K562 (cell line): ENCODE data around the gene PLEKHN1. TPM values are rescaled to one million over a fixed set of nuclear protein-coding genes. Genes with fewer than 3 reads are reported as not detected.

Experiments used
- BRD4 ChIP-seq: fragments of 200-600 bp; sonication (generic); IDR thresholded peaks from 2 replicates; pipeline ENCODE4 v1.6.1; 2017; ENCODE audit warnings: inconsistent platforms
- CEBPB ChIP-seq: fragments of 450-650 bp; IDR thresholded peaks from 2 replicates; pipeline ENCODE4 v1.6.1; 2016; ENCODE audit warnings: missing genetic modification characterization, missing compliant biosample characterization
- ELF4 ChIP-seq: fragments of 450-650 bp; formaldehyde crosslinking; IDR thresholded peaks from 2 replicates; pipeline ENCODE4 v1.4.0; 2022; ENCODE audit warnings: missing genetic modification characterization
- L3MBTL2 ChIP-seq: fragments of 450-650 bp; IDR thresholded peaks from 2 replicates; pipeline ENCODE4 v1.6.1; 2016; ENCODE audit warnings: mild to moderate bottlenecking, moderate library complexity
- LARP7 ChIP-seq: fragments of 450-650 bp; IDR thresholded peaks from 2 replicates; pipeline ENCODE4 v1.6.1; 2016
- MCM5 ChIP-seq: fragments of 450-650 bp; IDR thresholded peaks from 2 replicates; pipeline ENCODE4 v1.6.1; 2016; ENCODE audit warnings: low read depth
- PHF21A ChIP-seq: fragments of 450-650 bp; IDR thresholded peaks from 2 replicates; pipeline ENCODE4 v1.6.1; 2017; ENCODE audit warnings: low read depth, borderline replicate concordance
- RBFOX2 ChIP-seq: fragments of 200-400 bp; formaldehyde crosslinking; IDR thresholded peaks from 2 replicates; pipeline ENCODE4 v1.6.1; 2017; ENCODE audit warnings: low read depth, mild to moderate bottlenecking, low read length, moderate library complexity
- SRSF3 ChIP-seq: fragments of 200-400 bp; formaldehyde crosslinking; IDR thresholded peaks from 2 replicates; pipeline ENCODE4 v1.6.1; 2016; ENCODE audit warnings: mild to moderate bottlenecking, low read length, moderate library complexity; ENCODE audit not compliant: insufficient read depth
- ZC3H4 ChIP-seq: sonication (generic); formaldehyde crosslinking; IDR thresholded peaks from 2 replicates; pipeline ENCODE4 v1.9.0; 2021; ENCODE audit warnings: missing genetic modification reagents, borderline replicate concordance
- ZFX ChIP-seq: sonication (generic); formaldehyde crosslinking; IDR thresholded peaks from 2 replicates; pipeline ENCODE4 v1.8.0; 2022; ENCODE audit warnings: mild to moderate bottlenecking, missing genetic modification reagents, moderate library complexity
- ZNF140 ChIP-seq: fragments of 250-450 bp; sonication (Bioruptor Pico); IDR thresholded peaks from 2 replicates; pipeline ENCODE4 v1.8.0; 2021; ENCODE audit warnings: moderate library complexity, mild to moderate bottlenecking, inconsistent platforms
- ZNF695 ChIP-seq: fragments of 450-650 bp; formaldehyde crosslinking; IDR thresholded peaks from 2 replicates; pipeline ENCODE4 v1.4.0; 2020; ENCODE audit warnings: mild to moderate bottlenecking, moderate library complexity
- ZNF77 ChIP-seq: fragments of 250-450 bp; sonication (Bioruptor Pico); IDR thresholded peaks from 2 replicates; pipeline ENCODE4 v1.5.0; 2020
- polyA plus RNA-seq, 8 experiments: library from polyadenylated mRNA; depleted of rRNA in 4 of 8; stranded (reverse) in 5 of 8; unstranded in 3 of 8; fragments of >200 nt; fragmentation: Nextera tagmentation in 2 of 8; fragmentation: Illumina TruSeq in 1 of 8; extraction: Ambion mirVana in 2 of 8; extraction: Trizol in 1 of 8; gene quantifications; 2 replicates each; pipeline versions ENCODE4 v1.2.1 to v1.2.3, GENCODE V29; 2011 to 2014; ENCODE audit warnings: inconsistent platforms in 1 of 8, missing spikeins in 1 of 8
- total RNA-seq, 7 experiments: library from RNA; depleted of rRNA in 6 of 7; stranded (reverse); fragments of >200 nt in 6 of 7; fragmentation: Illumina TruSeq in 2 of 7; extraction: Trizol in 2 of 7; gene quantifications; 2 replicates each; pipeline versions ENCODE4 v1.2.1 to v1.2.3, GENCODE V29; 2011 to 2021; ENCODE audit warnings: low replicate concordance in 1 of 7
- TF ChIP-seq, protein P1 (sequence below): fragments of 200-800 bp; sonication (Bioruptor generic); IDR thresholded peaks from 2 replicates; pipeline ENCODE4 v1.6.1; 2016; ENCODE audit warnings: missing genetic modification characterization, missing compliant biosample characterization
- TF ChIP-seq, protein P2 (sequence below): fragments of 200-800 bp; sonication (Bioruptor generic); IDR thresholded peaks from 2 replicates; pipeline ENCODE4 v1.6.1; 2017; ENCODE audit warnings: missing genetic modification characterization, missing compliant biosample characterization
- TF ChIP-seq, protein P3 (sequence below), 2 experiments: fragments of 450-650 bp in 1 of 2; IDR thresholded peaks; 2 replicates each; pipeline ENCODE4 v1.6.1; 2011 to 2017; ENCODE audit warnings: low read depth in 2 of 2, antibody characterized with exemption in 1 of 2, borderline replicate concordance in 1 of 2, low read length in 1 of 2, mild to moderate bottlenecking in 1 of 2, mixed read lengths in 1 of 2; ENCODE audit not compliant: control insufficient read depth in 1 of 2

Gene PLEKHN1
- total and polyA plus RNA-seq, 9 of the 15 experiments (the other 6 are each of a cell fraction or from before 2014, with no cell fraction given): 0.07 to 1.5 (median 0.13) TPM; not detected in 2

- TF ChIP-seq SRSF3: no peak
- no peak for TF ChIP-seq BRD4
- TF ChIP-seq, protein P1, sequence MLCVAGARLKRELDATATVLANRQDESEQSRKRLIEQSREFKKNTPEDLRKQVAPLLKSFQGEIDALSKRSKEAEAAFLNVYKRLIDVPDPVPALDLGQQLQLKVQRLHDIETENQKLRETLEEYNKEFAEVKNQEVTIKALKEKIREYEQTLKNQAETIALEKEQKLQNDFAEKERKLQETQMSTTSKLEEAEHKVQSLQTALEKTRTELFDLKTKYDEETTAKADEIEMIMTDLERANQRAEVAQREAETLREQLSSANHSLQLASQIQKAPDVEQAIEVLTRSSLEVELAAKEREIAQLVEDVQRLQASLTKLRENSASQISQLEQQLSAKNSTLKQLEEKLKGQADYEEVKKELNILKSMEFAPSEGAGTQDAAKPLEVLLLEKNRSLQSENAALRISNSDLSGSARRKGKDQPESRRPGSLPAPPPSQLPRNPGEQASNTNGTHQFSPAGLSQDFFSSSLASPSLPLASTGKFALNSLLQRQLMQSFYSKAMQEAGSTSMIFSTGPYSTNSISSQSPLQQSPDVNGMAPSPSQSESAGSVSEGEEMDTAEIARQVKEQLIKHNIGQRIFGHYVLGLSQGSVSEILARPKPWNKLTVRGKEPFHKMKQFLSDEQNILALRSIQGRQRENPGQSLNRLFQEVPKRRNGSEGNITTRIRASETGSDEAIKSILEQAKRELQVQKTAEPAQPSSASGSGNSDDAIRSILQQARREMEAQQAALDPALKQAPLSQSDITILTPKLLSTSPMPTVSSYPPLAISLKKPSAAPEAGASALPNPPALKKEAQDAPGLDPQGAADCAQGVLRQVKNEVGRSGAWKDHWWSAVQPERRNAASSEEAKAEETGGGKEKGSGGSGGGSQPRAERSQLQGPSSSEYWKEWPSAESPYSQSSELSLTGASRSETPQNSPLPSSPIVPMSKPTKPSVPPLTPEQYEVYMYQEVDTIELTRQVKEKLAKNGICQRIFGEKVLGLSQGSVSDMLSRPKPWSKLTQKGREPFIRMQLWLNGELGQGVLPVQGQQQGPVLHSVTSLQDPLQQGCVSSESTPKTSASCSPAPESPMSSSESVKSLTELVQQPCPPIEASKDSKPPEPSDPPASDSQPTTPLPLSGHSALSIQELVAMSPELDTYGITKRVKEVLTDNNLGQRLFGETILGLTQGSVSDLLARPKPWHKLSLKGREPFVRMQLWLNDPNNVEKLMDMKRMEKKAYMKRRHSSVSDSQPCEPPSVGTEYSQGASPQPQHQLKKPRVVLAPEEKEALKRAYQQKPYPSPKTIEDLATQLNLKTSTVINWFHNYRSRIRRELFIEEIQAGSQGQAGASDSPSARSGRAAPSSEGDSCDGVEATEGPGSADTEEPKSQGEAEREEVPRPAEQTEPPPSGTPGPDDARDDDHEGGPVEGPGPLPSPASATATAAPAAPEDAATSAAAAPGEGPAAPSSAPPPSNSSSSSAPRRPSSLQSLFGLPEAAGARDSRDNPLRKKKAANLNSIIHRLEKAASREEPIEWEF (CRISPR knock-in tag): no peak
- peak; percentile 72 for TF ChIP-seq L3MBTL2
- TF ChIP-seq ZNF77 (CRISPR knock-in tag): no peak
- peak; percentile 60 for TF ChIP-seq ZFX
- TF ChIP-seq ZNF140: no peak
- TF ChIP-seq ELF4 (CRISPR knock-in tag): peak; percentile 27; the same call in 1 of the 2 replicates
- TF ChIP-seq, protein P2, sequence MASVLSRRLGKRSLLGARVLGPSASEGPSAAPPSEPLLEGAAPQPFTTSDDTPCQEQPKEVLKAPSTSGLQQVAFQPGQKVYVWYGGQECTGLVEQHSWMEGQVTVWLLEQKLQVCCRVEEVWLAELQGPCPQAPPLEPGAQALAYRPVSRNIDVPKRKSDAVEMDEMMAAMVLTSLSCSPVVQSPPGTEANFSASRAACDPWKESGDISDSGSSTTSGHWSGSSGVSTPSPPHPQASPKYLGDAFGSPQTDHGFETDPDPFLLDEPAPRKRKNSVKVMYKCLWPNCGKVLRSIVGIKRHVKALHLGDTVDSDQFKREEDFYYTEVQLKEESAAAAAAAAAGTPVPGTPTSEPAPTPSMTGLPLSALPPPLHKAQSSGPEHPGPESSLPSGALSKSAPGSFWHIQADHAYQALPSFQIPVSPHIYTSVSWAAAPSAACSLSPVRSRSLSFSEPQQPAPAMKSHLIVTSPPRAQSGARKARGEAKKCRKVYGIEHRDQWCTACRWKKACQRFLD: peak; percentile 74; the same call in 1 of the 2 replicates
- no peak for TF ChIP-seq MCM5
- no peak for TF ChIP-seq CEBPB (tag)
- peak; percentile 75 for TF ChIP-seq LARP7
- TF ChIP-seq RBFOX2: peak; percentile 46; the same call in 1 of the 2 replicates
- TF ChIP-seq ZC3H4 (CRISPR knock-in tag): no peak
- TF ChIP-seq, protein P3, sequence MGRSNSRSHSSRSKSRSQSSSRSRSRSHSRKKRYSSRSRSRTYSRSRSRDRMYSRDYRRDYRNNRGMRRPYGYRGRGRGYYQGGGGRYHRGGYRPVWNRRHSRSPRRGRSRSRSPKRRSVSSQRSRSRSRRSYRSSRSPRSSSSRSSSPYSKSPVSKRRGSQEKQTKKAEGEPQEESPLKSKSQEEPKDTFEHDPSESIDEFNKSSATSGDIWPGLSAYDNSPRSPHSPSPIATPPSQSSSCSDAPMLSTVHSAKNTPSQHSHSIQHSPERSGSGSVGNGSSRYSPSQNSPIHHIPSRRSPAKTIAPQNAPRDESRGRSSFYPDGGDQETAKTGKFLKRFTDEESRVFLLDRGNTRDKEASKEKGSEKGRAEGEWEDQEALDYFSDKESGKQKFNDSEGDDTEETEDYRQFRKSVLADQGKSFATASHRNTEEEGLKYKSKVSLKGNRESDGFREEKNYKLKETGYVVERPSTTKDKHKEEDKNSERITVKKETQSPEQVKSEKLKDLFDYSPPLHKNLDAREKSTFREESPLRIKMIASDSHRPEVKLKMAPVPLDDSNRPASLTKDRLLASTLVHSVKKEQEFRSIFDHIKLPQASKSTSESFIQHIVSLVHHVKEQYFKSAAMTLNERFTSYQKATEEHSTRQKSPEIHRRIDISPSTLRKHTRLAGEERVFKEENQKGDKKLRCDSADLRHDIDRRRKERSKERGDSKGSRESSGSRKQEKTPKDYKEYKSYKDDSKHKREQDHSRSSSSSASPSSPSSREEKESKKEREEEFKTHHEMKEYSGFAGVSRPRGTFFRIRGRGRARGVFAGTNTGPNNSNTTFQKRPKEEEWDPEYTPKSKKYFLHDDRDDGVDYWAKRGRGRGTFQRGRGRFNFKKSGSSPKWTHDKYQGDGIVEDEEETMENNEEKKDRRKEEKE (IDR thresholded peaks at IDR 0.05; ENCODE audit: borderline replicate concordance in 1 of 2, control insufficient read depth in 1 of 2, low read depth in 2 of 2, low read length in 1 of 2): no peak
- TF ChIP-seq ZNF695 (CRISPR knock-in tag): no peak
- TF ChIP-seq PHF21A: no peak; the same call in 1 of the 2 replicates
These were observed 38.8 kb downstream of the PLEKHN1 start (continued) for GRCh38 chr1:1004780-1005697.
